ENCODE results near the gene GLDC.
"Not testable (repeated sequence)": the region's sequence is repeated elsewhere in the genome, so short reads cannot be mapped to it uniquely, and the experiment has no call there.

Gene GLDC

GRCh38 chr9:6645355-6646292, at the start of gene GLDC:
Gene GLDC, minus strand, starts transcription at chr9:6645729. Its CDS starts 230 bp downstream, at chr9:6645499.
- no peak for DNase-seq

GRCh38 chr9:6692881-6693361, 47.4 kb upstream of the GLDC start:
- DNase-seq, result no peak

GRCh38 chr9:6692433-6692832, 46.9 kb upstream of the GLDC start:
- DNase-seq, result no peak

GRCh38 chr9:6690675-6691070, 45.1 kb upstream of the GLDC start:
- DNase-seq, result not testable (repeated sequence)

- DNase-seq, result no peak
Measured at GRCh38 chr9:6689893-6690674, 44.6 kb upstream of the GLDC start.

GRCh38 chr9:6687180-6687579, 41.7 kb upstream of the GLDC start:
- no peak for DNase-seq

- DNase-seq, result no peak
Measured at GRCh38 chr9:6686396-6686795, 40.9 kb upstream of the GLDC start.

- DNase-seq, result no peak
Measured at GRCh38 chr9:6681957-6682501, 36.5 kb upstream of the GLDC start.

GRCh38 chr9:6681147-6681956, 35.8 kb upstream of the GLDC start:
- DNase-seq, result peak; percentile 69

GRCh38 chr9:6680797-6681146, 35.2 kb upstream of the GLDC start:
- DNase-seq, result no peak

GRCh38 chr9:6677803-6678202, 32.3 kb upstream of the GLDC start:
- no peak for DNase-seq

GRCh38 chr9:6676254-6676921, 30.9 kb upstream of the GLDC start:
- DNase-seq, result no peak

GRCh38 chr9:6675268-6675667, 29.7 kb upstream of the GLDC start:
- DNase-seq, result no peak

- DNase-seq, result no peak
Measured at GRCh38 chr9:6673326-6674025, 27.9 kb upstream of the GLDC start.

GRCh38 chr9:6672118-6672517, 26.6 kb upstream of the GLDC start:
- DNase-seq, result no peak

- DNase-seq, result no peak
Measured at GRCh38 chr9:6671416-6671815, 25.9 kb upstream of the GLDC start.

- no peak for DNase-seq
Measured at GRCh38 chr9:6669881-6670280, 24.4 kb upstream of the GLDC start.

GRCh38 chr9:6667633-6668280, 22.2 kb upstream of the GLDC start:
- DNase-seq, result no peak

- no peak for DNase-seq
Measured at GRCh38 chr9:6667080-6667479, 21.6 kb upstream of the GLDC start.

- no peak for DNase-seq
Measured at GRCh38 chr9:6665628-6666027, 20.1 kb upstream of the GLDC start.

GRCh38 chr9:6664204-6664680, 18.7 kb upstream of the GLDC start:
- no peak for DNase-seq
